Measurements from ENCODE around the gene TTLL8. TPM values are rescaled to one million over a fixed set of nuclear protein-coding genes. Genes with fewer than 3 reads are reported as not detected.

TTLL8 gene
- total RNA-seq, 1 experiment from 2014 or later, result not detected

DNA sequence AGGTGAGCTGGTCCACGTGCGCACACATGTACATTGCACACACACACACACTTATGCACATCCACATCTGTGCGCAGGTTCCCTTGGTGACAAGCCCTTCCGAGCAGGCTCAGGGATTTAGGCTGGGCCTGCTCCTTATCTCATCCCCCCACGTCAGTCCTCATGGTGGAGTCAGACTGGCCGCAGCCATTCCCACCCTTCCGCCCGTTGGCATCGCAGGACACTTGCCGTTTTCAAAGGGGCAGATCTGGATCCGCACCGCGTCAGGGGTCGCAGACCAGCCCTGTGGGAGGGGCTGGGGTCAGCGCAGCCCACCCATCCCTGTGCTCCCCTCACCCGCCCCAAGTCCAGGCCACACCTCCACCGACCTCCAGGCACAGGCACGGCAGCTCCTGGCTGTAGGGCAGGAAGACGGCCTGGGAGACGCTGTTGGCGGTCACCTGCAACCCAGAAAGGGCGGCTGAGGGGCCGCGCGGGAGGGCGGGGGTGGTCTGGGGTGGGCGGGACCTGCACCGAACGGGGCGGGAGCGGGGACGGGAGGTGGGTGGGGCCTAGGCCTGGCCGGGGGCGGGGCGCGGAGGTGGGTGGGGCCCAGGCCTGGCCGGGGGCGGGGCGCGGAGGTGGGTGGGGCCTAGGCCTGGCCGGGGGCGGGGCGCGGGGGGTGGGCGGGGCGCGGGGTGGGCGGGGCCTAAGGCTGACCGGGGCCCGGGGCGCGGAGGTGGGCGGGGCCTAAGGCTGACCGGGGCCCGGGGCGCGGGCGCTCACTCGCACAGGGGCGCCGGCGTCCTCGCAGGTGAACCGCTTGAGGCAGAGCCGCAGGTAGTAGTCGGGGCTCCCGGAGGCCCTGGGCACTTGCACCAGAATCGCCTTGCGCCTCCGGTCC is 58.8 kb downstream of the TTLL8 start (continued):
- TF ChIP-seq, protein P1, sequence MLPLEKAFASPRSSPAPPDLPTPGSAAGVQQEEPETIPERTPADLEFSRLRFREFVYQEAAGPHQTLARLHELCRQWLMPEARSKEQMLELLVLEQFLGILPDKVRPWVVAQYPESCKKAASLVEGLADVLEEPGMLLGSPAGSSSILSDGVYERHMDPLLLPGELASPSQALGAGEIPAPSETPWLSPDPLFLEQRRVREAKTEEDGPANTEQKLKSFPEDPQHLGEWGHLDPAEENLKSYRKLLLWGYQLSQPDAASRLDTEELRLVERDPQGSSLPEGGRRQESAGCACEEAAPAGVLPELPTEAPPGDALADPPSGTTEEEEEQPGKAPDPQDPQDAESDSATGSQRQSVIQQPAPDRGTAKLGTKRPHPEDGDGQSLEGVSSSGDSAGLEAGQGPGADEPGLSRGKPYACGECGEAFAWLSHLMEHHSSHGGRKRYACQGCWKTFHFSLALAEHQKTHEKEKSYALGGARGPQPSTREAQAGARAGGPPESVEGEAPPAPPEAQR (CRISPR knock-in tag; IDR thresholded peaks at IDR 0.05), result no peak
- TF ChIP-seq, protein P2, sequence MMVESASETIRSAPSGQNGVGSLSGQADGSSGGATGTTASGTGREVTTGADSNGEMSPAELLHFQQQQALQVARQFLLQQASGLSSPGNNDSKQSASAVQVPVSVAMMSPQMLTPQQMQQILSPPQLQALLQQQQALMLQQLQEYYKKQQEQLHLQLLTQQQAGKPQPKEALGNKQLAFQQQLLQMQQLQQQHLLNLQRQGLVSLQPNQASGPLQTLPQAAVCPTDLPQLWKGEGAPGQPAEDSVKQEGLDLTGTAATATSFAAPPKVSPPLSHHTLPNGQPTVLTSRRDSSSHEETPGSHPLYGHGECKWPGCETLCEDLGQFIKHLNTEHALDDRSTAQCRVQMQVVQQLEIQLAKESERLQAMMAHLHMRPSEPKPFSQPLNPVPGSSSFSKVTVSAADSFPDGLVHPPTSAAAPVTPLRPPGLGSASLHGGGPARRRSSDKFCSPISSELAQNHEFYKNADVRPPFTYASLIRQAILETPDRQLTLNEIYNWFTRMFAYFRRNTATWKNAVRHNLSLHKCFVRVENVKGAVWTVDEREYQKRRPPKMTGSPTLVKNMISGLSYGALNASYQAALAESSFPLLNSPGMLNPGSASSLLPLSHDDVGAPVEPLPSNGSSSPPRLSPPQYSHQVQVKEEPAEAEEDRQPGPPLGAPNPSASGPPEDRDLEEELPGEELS (CRISPR knock-in tag; IDR thresholded peaks at IDR 0.05), result no peak
- TF ChIP-seq, protein P3, sequence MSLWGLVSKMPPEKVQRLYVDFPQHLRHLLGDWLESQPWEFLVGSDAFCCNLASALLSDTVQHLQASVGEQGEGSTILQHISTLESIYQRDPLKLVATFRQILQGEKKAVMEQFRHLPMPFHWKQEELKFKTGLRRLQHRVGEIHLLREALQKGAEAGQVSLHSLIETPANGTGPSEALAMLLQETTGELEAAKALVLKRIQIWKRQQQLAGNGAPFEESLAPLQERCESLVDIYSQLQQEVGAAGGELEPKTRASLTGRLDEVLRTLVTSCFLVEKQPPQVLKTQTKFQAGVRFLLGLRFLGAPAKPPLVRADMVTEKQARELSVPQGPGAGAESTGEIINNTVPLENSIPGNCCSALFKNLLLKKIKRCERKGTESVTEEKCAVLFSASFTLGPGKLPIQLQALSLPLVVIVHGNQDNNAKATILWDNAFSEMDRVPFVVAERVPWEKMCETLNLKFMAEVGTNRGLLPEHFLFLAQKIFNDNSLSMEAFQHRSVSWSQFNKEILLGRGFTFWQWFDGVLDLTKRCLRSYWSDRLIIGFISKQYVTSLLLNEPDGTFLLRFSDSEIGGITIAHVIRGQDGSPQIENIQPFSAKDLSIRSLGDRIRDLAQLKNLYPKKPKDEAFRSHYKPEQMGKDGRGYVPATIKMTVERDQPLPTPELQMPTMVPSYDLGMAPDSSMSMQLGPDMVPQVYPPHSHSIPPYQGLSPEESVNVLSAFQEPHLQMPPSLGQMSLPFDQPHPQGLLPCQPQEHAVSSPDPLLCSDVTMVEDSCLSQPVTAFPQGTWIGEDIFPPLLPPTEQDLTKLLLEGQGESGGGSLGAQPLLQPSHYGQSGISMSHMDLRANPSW (CRISPR knock-in tag; conservative IDR thresholded peaks at IDR 0.05; ENCODE audit: low read depth), result no peak
- no peak for TF ChIP-seq HMGA2 (CRISPR knock-in tag; IDR thresholded peaks at IDR 0.05)
- no peak for TF ChIP-seq ZNF121 (CRISPR knock-in tag; IDR thresholded peaks at IDR 0.05)
- no peak for TF ChIP-seq ESRRA (CRISPR knock-in tag; IDR thresholded peaks at IDR 0.05; ENCODE audit: borderline replicate concordance)
- TF ChIP-seq, protein P4, sequence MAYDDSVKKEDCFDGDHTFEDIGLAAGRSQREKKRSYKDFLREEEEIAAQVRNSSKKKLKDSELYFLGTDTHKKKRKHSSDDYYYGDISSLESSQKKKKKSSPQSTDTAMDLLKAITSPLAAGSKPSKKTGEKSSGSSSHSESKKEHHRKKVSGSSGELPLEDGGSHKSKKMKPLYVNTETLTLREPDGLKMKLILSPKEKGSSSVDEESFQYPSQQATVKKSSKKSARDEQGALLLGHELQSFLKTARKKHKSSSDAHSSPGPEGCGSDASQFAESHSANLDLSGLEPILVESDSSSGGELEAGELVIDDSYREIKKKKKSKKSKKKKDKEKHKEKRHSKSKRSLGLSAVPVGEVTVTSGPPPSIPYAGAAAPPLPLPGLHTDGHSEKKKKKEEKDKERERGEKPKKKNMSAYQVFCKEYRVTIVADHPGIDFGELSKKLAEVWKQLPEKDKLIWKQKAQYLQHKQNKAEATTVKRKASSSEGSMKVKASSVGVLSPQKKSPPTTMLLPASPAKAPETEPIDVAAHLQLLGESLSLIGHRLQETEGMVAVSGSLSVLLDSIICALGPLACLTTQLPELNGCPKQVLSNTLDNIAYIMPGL (CRISPR knock-in tag; IDR thresholded peaks at IDR 0.05), result no peak
- no peak for TF ChIP-seq SMAD3 (CRISPR knock-in tag; IDR thresholded peaks at IDR 0.05; ENCODE audit: borderline replicate concordance)
- TF ChIP-seq, protein P5, sequence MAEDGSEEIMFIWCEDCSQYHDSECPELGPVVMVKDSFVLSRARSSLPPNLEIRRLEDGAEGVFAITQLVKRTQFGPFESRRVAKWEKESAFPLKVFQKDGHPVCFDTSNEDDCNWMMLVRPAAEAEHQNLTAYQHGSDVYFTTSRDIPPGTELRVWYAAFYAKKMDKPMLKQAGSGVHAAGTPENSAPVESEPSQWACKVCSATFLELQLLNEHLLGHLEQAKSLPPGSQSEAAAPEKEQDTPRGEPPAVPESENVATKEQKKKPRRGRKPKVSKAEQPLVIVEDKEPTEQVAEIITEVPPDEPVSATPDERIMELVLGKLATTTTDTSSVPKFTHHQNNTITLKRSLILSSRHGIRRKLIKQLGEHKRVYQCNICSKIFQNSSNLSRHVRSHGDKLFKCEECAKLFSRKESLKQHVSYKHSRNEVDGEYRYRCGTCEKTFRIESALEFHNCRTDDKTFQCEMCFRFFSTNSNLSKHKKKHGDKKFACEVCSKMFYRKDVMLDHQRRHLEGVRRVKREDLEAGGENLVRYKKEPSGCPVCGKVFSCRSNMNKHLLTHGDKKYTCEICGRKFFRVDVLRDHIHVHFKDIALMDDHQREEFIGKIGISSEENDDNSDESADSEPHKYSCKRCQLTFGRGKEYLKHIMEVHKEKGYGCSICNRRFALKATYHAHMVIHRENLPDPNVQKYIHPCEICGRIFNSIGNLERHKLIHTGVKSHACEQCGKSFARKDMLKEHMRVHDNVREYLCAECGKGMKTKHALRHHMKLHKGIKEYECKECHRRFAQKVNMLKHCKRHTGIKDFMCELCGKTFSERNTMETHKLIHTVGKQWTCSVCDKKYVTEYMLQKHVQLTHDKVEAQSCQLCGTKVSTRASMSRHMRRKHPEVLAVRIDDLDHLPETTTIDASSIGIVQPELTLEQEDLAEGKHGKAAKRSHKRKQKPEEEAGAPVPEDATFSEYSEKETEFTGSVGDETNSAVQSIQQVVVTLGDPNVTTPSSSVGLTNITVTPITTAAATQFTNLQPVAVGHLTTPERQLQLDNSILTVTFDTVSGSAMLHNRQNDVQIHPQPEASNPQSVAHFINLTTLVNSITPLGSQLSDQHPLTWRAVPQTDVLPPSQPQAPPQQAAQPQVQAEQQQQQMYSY (CRISPR knock-in tag; IDR thresholded peaks at IDR 0.05), result no peak
- no peak for TF ChIP-seq GRHL2 (CRISPR knock-in tag; IDR thresholded peaks at IDR 0.05; ENCODE audit: insufficient replicate concordance, severe bottlenecking)
- no peak for TF ChIP-seq ZNF232 (CRISPR knock-in tag; IDR thresholded peaks at IDR 0.05)

- CTCF ChIA-PET, result interaction anchor here (2.6 to 5.4 kb wide), 2 partner anchors 15 to 31 kb away, joined by 9 to 38 read pairs; no protein-coding TSS in a partner anchor
- DNase-seq (ENCODE audit: low spot score) (no peak), ATAC-seq (no peak)
- peaks cover 9% of the 10 kb centered on the region for H3K4me1 Mint-ChIP-seq
- H3K36me3 Mint-ChIP-seq, result no peaks in the 10 kb centered on the region
- H3K9me3 Mint-ChIP-seq, result no peaks in the 10 kb centered on the region
- POLR2A ChIA-PET, result no interaction called here
- H3K27me3 Mint-ChIP-seq (ENCODE audit: low read depth), result peaks cover 25% of the 10 kb centered on the region
- no peak overlapping the region for H3K27ac Mint-ChIP-seq
- peak overlapping the region; percentile 70 for H3K4me3 Mint-ChIP-seq
- TF ChIP-seq IRF2 (CRISPR knock-in tag; IDR thresholded peaks at IDR 0.05; ENCODE audit: borderline replicate concordance, low read depth) (no peak), ZBTB43 (CRISPR knock-in tag; IDR thresholded peaks at IDR 0.05) (0 out of 2 replicates have a peak, but pooled peaks have one; percentile 81), ZNF281 (CRISPR knock-in tag; IDR thresholded peaks at IDR 0.05) (no peak), FOXP1 (CRISPR knock-in tag; IDR thresholded peaks at IDR 0.05; ENCODE audit: borderline replicate concordance) (no peak), NR3C1 (CRISPR knock-in tag; conservative IDR thresholded peaks at IDR 0.05; ENCODE audit: low read depth) (no peak), ZNF219 (CRISPR knock-in tag; IDR thresholded peaks at IDR 0.05; ENCODE audit: borderline replicate concordance) (no peak), NFE2L1 (CRISPR knock-in tag; IDR thresholded peaks at IDR 0.05) (peak; percentile 27; the same call in 1 of the 2 replicates), NFYB (CRISPR knock-in tag; conservative IDR thresholded peaks at IDR 0.05; ENCODE audit: low read depth) (0 out of 2 replicates have a peak, but pooled peaks have one; percentile 13)
These were observed 59.4 kb downstream of the TTLL8 start for GRCh38 chr22:49998718-49999062.

Measured in WTC11 (cell line).